Measurements from ENCODE around the gene ABCA2.

The ABCA2 gene

DNA sequence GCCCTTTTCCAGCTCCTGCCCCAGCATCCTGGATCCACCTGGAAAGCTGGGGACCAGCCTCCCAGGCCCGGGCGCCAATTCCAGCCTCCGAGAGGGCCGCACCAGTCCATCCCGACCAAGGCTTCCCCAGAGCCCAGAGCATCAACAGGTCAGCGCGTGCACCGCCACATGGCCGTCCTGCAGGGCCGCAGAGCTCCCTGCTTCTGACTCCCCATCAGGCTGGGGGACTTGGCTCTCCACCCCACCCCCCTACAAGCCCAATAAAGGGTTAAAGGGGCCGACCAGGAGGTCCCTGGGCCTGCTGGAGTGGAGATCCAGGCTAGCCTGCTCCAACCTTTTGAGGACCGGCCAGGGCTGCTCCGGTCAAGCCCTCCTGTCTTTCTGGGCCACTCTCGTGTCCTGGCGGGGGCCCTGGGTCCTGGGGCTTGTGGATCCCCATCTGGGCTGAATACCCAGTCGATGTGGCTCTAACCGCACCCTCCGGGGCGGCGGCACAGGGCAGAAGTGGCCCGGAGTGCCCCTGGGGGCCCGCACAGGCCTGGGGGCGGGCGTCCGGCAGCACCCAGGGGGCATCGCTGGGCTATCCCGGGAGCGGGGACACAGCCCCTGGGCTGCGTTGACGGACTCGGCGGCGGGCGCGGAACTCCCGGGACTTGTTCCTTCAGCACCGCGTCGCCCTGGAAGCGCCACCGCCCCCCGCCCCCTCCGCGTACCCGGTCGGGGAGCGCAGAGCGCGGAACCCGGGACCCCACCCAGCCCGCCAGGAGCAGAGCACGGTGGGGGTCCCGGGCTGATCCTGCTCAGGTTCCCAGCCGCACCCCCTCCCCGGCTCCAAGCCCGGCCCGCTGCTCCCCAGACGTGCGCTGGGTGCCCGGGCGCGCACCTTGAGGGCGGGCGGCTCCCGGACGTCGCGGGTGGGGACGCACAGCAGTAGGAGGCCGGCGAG, 25.2 kb upstream of the ABCA2 start:
- Histone ChIP-seq H3K4me3 (ENCODE audit: low read depth, low read length) (peak overlapping the region; percentile 0), H3K4me1 (no peaks in the 10 kb centered on the region), H2AFZ (peak overlapping the region; percentile 17), H3K9ac (no peak overlapping the region), H3K27ac (no peak overlapping the region), H3K27me3 (ENCODE audit: control insufficient read depth, insufficient read depth, low read length) (no peaks in the 10 kb centered on the region), H3K9me3 (ENCODE audit: control insufficient read depth, low read length) (no peaks in the 10 kb centered on the region), H3K79me2 (no peaks in the 10 kb centered on the region), H3K36me3 (ENCODE audit: control insufficient read depth, insufficient read depth, low read length) (no peaks in the 10 kb centered on the region), H3K4me2 (ENCODE audit: low read length) (peak overlapping the region; percentile 63)
- TF ChIP-seq, protein P1, sequence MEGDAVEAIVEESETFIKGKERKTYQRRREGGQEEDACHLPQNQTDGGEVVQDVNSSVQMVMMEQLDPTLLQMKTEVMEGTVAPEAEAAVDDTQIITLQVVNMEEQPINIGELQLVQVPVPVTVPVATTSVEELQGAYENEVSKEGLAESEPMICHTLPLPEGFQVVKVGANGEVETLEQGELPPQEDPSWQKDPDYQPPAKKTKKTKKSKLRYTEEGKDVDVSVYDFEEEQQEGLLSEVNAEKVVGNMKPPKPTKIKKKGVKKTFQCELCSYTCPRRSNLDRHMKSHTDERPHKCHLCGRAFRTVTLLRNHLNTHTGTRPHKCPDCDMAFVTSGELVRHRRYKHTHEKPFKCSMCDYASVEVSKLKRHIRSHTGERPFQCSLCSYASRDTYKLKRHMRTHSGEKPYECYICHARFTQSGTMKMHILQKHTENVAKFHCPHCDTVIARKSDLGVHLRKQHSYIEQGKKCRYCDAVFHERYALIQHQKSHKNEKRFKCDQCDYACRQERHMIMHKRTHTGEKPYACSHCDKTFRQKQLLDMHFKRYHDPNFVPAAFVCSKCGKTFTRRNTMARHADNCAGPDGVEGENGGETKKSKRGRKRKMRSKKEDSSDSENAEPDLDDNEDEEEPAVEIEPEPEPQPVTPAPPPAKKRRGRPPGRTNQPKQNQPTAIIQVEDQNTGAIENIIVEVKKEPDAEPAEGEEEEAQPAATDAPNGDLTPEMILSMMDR (IDR thresholded peaks at IDR 0.05), result no peak

DNA sequence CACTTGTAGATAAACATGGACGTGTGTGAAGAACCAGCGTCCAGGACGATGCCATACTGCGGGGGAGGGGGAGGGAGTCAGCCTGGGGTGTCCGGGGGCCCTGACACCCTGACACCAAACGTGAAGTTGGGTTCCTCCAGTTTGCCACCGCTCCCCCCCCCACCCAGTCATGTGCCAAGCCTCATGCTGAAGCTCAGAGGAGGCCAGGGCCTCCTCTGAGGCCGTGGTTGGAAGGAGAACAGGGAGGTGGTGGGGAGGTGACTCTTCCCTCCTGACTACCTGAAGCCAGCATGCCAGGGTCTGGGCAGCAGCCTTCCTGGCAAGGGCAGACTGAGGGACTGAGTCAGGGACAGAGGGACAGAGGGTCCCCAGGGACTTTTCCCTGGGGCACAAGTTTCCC, 24.3 kb upstream of the ABCA2 start:
- Histone ChIP-seq H3K9me3 (ENCODE audit: control insufficient read depth, low read length) (no peaks in the 10 kb centered on the region), H3K27ac (no peak overlapping the region), H3K36me3 (ENCODE audit: control insufficient read depth, insufficient read depth, low read length) (no peaks in the 10 kb centered on the region), H2AFZ (no peak overlapping the region), H3K79me2 (no peaks in the 10 kb centered on the region), H3K4me1 (no peaks in the 10 kb centered on the region), H3K4me2 (ENCODE audit: low read length) (no peak overlapping the region), H3K9ac (no peak overlapping the region), H3K27me3 (ENCODE audit: control insufficient read depth, insufficient read depth, low read length) (no peaks in the 10 kb centered on the region), H3K4me3 (ENCODE audit: low read depth, low read length) (no peak overlapping the region)
- TF ChIP-seq, protein P1 (IDR thresholded peaks at IDR 0.05), result no peak

DNA sequence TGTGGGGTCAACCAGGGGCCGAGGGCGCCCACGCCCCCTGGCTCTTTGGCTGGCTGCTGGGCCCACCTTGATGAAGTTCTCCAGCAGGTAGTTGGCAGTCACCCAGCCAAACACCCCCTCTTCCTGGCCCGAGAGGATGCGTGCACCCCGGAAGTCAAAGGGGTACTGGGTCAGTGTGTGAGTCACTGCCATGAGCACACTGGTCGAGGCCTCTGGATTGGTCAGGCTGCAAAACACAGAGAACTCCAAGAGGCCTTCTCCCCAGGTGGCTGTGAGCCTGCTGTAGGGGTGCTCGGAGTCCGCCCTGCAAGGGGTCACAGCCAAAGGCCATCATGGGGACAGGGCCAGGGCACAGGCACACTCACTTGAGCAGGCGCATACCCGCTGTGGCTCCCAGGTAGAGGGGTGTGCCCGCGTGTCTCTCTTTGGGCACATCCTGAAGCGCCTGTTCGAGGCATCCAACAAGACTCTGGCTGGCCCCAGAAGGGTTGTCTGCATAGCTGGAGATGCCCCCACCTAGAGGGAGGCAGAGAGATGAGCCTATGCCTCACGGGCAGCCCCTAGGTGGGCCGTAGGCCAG, 23.2 kb upstream of the ABCA2 start:
- TF ChIP-seq, protein P1 (IDR thresholded peaks at IDR 0.05), result no peak
- Histone ChIP-seq H3K4me2 (ENCODE audit: low read length) (no peak overlapping the region), H3K27ac (no peak overlapping the region), H3K9me3 (ENCODE audit: control insufficient read depth, low read length) (no peaks in the 10 kb centered on the region), H3K79me2 (no peaks in the 10 kb centered on the region), H3K4me1 (no peaks in the 10 kb centered on the region), H3K4me3 (ENCODE audit: low read depth, low read length) (no peak overlapping the region), H3K27me3 (ENCODE audit: control insufficient read depth, insufficient read depth, low read length) (no peaks in the 10 kb centered on the region), H2AFZ (no peak overlapping the region), H3K36me3 (ENCODE audit: control insufficient read depth, insufficient read depth, low read length) (no peaks in the 10 kb centered on the region), H3K9ac (no peak overlapping the region)

DNA sequence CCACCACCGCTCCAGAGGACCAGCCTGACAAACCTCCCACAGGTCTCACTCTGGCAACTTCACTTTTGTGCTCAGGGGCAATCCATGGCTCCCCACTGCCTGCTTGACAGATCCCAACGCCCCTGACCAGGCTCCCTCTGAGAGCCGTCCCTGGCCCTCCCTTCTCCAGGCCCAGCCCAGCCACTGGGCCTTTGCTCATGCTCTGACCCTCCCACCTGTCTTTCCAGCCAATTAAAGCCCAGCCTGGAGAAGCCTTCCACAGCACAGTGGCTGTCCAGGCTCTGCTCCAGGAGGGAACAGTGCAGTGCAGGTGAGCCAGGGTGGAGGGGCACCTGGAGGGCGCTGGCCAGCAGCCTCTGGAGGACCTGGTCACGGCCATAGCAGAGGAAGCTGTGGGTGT, 22.5 kb upstream of the ABCA2 start:
- no peak overlapping the region for H3K9ac ChIP-seq
- H3K4me1 ChIP-seq, result no peaks in the 10 kb centered on the region
- no peaks in the 10 kb centered on the region for H3K27me3 ChIP-seq (ENCODE audit: control insufficient read depth, insufficient read depth, low read length)
- no peaks in the 10 kb centered on the region for H3K79me2 ChIP-seq
- H3K36me3 ChIP-seq (ENCODE audit: control insufficient read depth, insufficient read depth, low read length), result no peaks in the 10 kb centered on the region
- H3K27ac ChIP-seq, result no peak overlapping the region
- TF ChIP-seq, protein P1 (IDR thresholded peaks at IDR 0.05), result no peak
- no peak overlapping the region for H2AFZ ChIP-seq
- H3K4me2 ChIP-seq (ENCODE audit: low read length), result no peak overlapping the region
- H3K4me3 ChIP-seq (ENCODE audit: low read depth, low read length), result no peak overlapping the region
- H3K9me3 ChIP-seq (ENCODE audit: control insufficient read depth, low read length), result no peaks in the 10 kb centered on the region

All from parathyroid adenoma (tissue), 2 donors.